Left kidney (tissue), 2 donors: Measurements from ENCODE around the gene RAB12. TPM values are rescaled to one million over a fixed set of nuclear protein-coding genes. Genes with fewer than 3 reads are reported as not detected.
"Not testable (repeated sequence)": the region's sequence is repeated elsewhere in the genome, so short reads cannot be mapped to it uniquely, and the experiment has no call there.

ENCODE experiments used
- DNase-seq: peaks from one replicate; pipeline ENCODE4 v3.0.0-alpha.2; 2013
- polyA plus RNA-seq: library from polyadenylated mRNA; unstranded; fragments of 120-200 nt; gene quantifications from one replicate; pipeline ENCODE4 v1.2.1, GENCODE V29; 2013; ENCODE audit not compliant: insufficient read length

RAB12 gene
- polyA plus RNA-seq, 1 donor: 65.1 TPM

- no peak for DNase-seq
Measured at GRCh38 chr18:8609659-8610458, 622 bp downstream of the RAB12 start.

- no peak for DNase-seq
Measured at GRCh38 chr18:8610459-8610851, 1.2 kb downstream of the RAB12 start.

- DNase-seq: no peak
Measured at GRCh38 chr18:8611916-8612576, 2.8 kb downstream of the RAB12 start.

DNA sequence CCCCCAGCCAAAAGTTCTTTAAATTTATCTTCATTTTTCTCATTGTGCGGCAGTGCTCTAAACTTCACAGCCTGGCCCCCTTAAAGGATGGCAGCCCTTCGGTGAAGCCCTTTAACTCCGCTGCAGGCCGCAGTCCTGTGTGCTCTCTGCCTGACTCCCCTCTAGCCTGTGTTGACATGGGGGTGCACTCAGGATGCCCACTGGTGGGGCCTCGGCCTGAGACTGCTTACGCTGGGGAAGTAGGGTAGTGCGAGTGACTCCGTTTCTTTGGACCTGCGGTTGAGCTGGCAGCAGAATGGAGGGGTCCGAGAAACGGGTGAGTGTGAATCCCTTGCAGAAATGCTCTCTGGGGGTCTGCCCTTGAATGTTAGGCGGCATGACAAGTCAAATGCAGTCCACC is 5.6 kb downstream of the RAB12 start:
- DNase-seq: no peak

GRCh38 chr18:8615397-8616027 is 6.3 kb downstream of the RAB12 start:
- DNase-seq: no peak

DNA sequence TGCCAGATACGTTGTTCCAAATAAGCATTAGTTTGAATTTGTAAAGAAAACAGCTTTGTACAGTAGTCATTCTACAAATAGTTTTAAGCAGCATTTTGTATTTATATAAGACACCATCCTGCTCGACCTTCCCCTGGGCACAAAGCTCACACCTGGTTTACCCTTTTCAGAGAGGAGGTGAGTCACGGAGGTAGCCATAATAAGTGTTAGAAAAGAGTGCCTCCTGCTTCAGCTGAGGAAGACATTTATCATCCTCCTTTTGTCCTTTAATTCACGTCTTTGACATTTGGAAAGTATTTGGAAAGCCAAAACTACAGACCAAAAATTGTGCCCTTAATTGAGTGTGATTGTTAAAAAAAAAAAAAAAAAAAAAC is 6.8 kb downstream of the RAB12 start:
- DNase-seq: no peak

GRCh38 chr18:8617907-8618306 is 8.7 kb downstream of the RAB12 start:
- DNase-seq: no peak

DNA sequence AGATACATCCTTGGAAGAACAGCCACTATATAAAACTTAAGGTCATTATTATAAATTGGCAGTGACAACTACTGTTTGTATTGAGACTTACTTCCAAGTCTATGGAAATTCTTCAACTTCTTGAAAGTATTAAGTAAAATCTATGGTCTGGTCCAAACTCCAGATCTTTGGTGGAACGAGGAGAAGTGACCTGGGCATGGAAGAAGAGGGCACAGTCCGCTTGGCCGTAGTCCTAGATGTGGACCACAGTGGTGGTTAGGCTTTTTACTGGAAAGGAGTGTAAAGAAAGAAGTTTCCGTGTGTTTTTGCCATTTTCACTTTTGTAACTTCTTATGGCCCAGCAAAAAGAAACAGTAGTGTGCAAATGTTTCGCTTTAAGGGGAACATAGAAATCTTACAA is 9.8 kb downstream of the RAB12 start:
- DNase-seq: no peak

GRCh38 chr18:8619835-8620577 is 10.8 kb downstream of the RAB12 start:
- no peak for DNase-seq

GRCh38 chr18:8620845-8621244 is 11.6 kb downstream of the RAB12 start:
- DNase-seq: no peak

- DNase-seq: not testable (repeated sequence)
Measured at GRCh38 chr18:8622625-8623024, 13.4 kb downstream of the RAB12 start.

DNA sequence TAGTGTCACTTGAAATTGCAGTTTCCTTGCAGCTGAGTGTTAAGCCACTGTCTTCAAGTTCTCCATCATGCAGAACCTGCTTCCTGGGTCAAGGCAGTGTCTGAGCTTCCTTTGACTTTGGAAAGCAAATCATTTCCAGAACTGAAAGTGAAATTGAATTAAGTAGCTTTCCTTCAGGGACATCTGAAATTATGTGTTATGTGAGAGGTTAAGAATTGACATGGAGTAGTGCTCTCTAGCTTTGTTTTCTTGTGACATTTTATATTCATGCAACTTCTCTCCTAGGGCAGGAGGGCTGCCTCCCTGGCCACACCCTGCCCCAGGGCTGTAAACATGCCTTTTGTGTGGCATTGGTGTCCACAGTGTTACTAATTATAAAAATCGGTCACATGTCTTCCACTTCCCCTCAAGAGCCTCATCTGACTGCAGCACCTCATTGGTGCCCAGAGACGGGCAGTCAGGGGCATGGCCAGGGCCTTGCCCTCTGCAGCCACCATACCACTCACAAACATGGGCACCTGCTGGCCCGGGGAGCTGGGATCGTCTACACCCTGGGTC is 14.4 kb downstream of the RAB12 start:
- DNase-seq: no peak

DNA sequence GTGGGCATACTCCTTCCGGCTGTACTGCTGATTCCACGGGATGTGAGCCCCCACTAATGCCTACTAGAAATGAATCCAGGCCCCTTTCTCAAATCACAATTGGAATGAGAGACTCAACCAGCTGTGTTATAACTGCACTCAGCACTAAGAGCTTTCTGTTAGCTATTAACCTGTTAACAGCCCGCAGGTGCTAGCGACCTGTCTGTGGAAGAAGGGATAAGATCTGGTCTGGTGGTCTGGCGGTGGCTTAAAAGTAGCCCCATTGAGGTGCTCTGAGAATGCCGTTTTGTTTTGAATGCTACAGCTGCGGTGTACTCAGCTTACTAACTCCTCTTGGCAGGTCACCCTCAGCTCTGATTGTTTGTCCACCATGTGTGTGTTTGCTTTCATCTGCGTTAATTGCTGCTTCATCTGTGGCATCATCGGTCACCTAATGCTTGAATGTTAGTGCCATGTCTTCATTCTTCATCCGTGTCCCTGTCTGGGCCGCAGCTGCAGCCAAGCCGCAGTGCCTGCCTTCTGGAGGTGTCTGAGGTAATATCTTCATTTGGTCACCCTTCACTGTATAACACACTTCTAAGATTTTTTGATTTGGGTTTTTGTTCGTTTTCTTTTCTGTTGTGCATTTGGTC is 16.3 kb downstream of the RAB12 start:
- DNase-seq: no peak

DNA sequence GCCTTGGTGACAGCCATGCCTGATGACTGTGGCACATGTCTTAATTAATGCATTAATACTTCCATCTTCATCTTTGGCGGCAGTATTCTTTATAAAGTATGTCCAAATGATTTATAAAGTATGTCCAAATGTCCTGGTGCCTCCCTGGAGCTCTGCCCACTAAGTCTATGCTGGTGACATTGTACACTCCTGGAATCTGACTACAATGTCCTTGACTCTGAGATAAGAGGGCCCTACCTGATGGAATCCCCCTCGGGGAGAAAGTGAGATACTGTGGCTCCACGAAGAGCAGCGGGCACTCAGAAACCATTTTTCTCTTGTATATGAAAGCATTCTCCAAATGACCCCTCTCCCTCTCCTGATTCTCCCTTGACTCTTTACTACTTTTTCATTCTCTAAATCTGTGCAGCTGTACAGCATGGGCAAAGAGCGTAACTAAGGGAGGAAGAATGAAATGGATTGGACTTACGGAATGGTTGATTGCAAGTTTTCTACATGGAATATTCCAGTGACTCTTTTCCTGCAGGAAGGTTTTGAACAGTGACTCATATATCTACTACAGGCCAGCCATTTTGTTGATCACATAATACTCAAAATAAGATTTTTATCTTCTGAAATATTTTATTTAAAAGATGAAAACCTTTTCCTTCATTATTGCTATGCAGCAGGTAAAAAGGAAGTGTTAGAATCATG is 17.3 kb downstream of the RAB12 start:
- DNase-seq: no peak

DNA sequence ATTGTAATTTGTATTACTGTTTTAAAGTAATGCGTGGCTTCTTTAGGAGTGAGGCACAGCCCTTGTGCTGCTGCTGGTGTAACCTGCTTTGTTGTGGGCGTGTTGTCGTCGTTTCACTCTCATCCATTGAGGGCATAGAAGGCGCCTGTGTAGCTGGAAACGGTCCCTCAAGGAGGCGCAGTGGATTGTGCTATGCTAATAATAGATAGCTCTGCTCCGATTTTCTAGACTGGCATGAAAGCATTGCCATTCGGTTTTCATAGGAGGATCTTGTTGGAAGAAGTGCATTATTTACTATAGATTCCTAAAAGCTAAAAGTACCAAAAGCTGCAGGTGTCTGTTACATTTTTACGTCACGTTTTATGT is 17.9 kb downstream of the RAB12 start:
- DNase-seq: no peak

DNA sequence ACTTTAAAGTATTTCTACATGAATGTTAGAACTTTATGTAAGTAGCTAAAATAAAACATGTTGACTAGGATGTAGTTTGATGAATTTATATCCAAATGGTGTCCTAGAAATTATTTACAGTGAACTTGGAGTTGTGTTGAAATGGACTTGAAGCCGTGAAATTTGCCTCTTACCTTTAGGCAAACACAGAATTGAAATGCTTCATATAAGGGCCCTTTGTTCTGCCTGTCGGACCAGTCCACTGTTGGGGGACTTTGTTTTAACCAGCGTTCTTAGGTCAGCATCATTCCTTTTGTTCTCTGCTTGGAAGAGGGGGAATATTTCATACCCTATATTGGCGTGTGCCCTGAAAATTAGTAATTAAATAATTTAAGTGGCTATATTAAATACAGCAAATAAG is 18.3 kb downstream of the RAB12 start:
- no peak for DNase-seq

GRCh38 chr18:8629602-8630001 is 20.4 kb downstream of the RAB12 start:
- no peak for DNase-seq

GRCh38 chr18:8630546-8630945 is 21.3 kb downstream of the RAB12 start:
- DNase-seq: no peak

DNA sequence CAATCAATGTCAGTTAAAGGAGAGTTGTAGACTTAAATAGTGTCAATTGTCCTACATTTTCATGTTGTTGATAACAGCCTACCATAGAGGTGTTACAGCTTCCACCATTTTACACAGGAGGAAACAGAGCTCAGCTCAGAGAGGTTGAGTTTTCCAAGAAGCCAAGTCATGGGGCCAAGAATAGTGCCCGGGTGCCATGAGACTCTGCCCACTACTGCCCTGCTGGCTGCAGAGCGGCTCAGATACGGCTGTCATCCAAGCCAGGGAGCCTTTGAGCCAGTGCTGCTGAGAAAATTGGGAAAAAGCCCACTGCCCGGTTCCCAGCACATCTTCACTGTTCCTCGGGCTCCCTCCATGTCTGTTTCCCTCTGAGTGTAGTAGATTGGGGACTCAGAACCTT is 22.0 kb downstream of the RAB12 start:
- no peak for DNase-seq

- no peak for DNase-seq
Measured at GRCh38 chr18:8632386-8632785, 23.1 kb downstream of the RAB12 start.

- DNase-seq: no peak
Measured at GRCh38 chr18:8634508-8634907, 25.3 kb downstream of the RAB12 start.
